Activated naive CD4-positive, alpha-beta T cell treated with anti-CD3 and anti-CD28 coated beads, Interleukin-2, amount 50 U/mL, for 24 hours (primary cell): ENCODE results near the gene PIK3R5.
"Not testable (repeated sequence)": the region's sequence is repeated elsewhere in the genome, so short reads cannot be mapped to it uniquely, and the experiment has no call there.

ENCODE experiments used
- H3K27ac Mint-ChIP-seq: one replicate; pipeline ENCODE4 v1.8.0; 2021; ENCODE audit warnings: mild to moderate bottlenecking, mixed read lengths
- H3K27me3 Mint-ChIP-seq: one replicate; pipeline ENCODE4 v1.8.0; 2021; ENCODE audit warnings: mixed read lengths
- H3K36me3 Mint-ChIP-seq: one replicate; pipeline ENCODE4 v1.8.0; 2021; ENCODE audit warnings: mixed read lengths
- H3K4me1 Mint-ChIP-seq: one replicate; pipeline ENCODE4 v1.8.0; 2021; ENCODE audit warnings: mixed read lengths
- H3K4me3 Mint-ChIP-seq: one replicate; pipeline ENCODE4 v1.8.0; 2021; ENCODE audit warnings: mild to moderate bottlenecking, mixed read lengths
- H3K9me3 Mint-ChIP-seq: one replicate; pipeline ENCODE4 v1.8.0; 2021; ENCODE audit warnings: mixed read lengths

PIK3R5 gene

GRCh38 chr17:8889458-8890210, 75.9 kb downstream of the PIK3R5 start:
- H3K4me1 Mint-ChIP-seq, result peaks cover 13% of the 10 kb centered on the region
- H3K27ac Mint-ChIP-seq, result no peak overlapping the region
- H3K27me3 Mint-ChIP-seq, result no peaks in the 10 kb centered on the region
- H3K9me3 Mint-ChIP-seq, result no peaks in the 10 kb centered on the region
- H3K36me3 Mint-ChIP-seq, result peaks cover 12% of the 10 kb centered on the region
- no peak overlapping the region for H3K4me3 Mint-ChIP-seq

GRCh38 chr17:8888704-8889302, 76.7 kb downstream of the PIK3R5 start:
- Mint-ChIP-seq H3K27ac (no peak overlapping the region), H3K4me3 (no peak overlapping the region), H3K36me3 (peaks cover 16% of the 10 kb centered on the region), H3K4me1 (peaks cover 9% of the 10 kb centered on the region), H3K9me3 (no peaks in the 10 kb centered on the region), H3K27me3 (no peaks in the 10 kb centered on the region)

- no peak overlapping the region for H3K4me3 Mint-ChIP-seq
- no peaks in the 10 kb centered on the region for H3K9me3 Mint-ChIP-seq
- H3K4me1 Mint-ChIP-seq, result peaks cover 9% of the 10 kb centered on the region
- H3K36me3 Mint-ChIP-seq, result peaks cover 22% of the 10 kb centered on the region
- no peaks in the 10 kb centered on the region for H3K27me3 Mint-ChIP-seq
- no peak overlapping the region for H3K27ac Mint-ChIP-seq
These were observed 77.4 kb downstream of the PIK3R5 start for GRCh38 chr17:8887834-8888703.

GRCh38 chr17:8887301-8887700, 78.2 kb downstream of the PIK3R5 start:
- Mint-ChIP-seq H3K27me3 (no peaks in the 10 kb centered on the region), H3K9me3 (no peaks in the 10 kb centered on the region), H3K27ac (no peak overlapping the region), H3K4me1 (peaks cover 5% of the 10 kb centered on the region), H3K4me3 (no peak overlapping the region), H3K36me3 (peaks cover 21% of the 10 kb centered on the region)

GRCh38 chr17:8885967-8886684, 79.4 kb downstream of the PIK3R5 start:
- peak overlapping the region; percentile 85 for H3K27ac Mint-ChIP-seq
- no peak overlapping the region for H3K4me3 Mint-ChIP-seq
- no peaks in the 10 kb centered on the region for H3K4me1 Mint-ChIP-seq
- no peaks in the 10 kb centered on the region for H3K9me3 Mint-ChIP-seq
- H3K27me3 Mint-ChIP-seq, result no peaks in the 10 kb centered on the region
- peaks cover 21% of the 10 kb centered on the region for H3K36me3 Mint-ChIP-seq

GRCh38 chr17:8885163-8885966, 80.1 kb downstream of the PIK3R5 start:
- not testable (repeated sequence) for H3K27ac Mint-ChIP-seq, H3K4me1 Mint-ChIP-seq, H3K9me3 Mint-ChIP-seq, H3K27me3 Mint-ChIP-seq, H3K4me3 Mint-ChIP-seq
- peaks cover 21% of the 10 kb centered on the region for H3K36me3 Mint-ChIP-seq

GRCh38 chr17:8884336-8884990, 81.0 kb downstream of the PIK3R5 start:
- Mint-ChIP-seq H3K4me3 (no peak overlapping the region), H3K9me3 (no peaks in the 10 kb centered on the region), H3K27ac (peak overlapping the region; percentile 38), H3K4me1 (no peaks in the 10 kb centered on the region), H3K27me3 (no peaks in the 10 kb centered on the region), H3K36me3 (peaks cover 21% of the 10 kb centered on the region)

- Mint-ChIP-seq H3K4me1 (no peaks in the 10 kb centered on the region), H3K4me3 (no peak overlapping the region), H3K9me3 (no peaks in the 10 kb centered on the region), H3K27me3 (no peaks in the 10 kb centered on the region), H3K36me3 (peaks cover 23% of the 10 kb centered on the region), H3K27ac (no peak overlapping the region)
These were observed 82.2 kb downstream of the PIK3R5 start for GRCh38 chr17:8883353-8883752.

GRCh38 chr17:8881606-8882005, 83.9 kb downstream of the PIK3R5 start:
- Mint-ChIP-seq H3K27ac (no peak overlapping the region), H3K36me3 (peaks cover 30% of the 10 kb centered on the region), H3K4me3 (no peak overlapping the region), H3K27me3 (no peaks in the 10 kb centered on the region), H3K9me3 (no peaks in the 10 kb centered on the region), H3K4me1 (peaks cover 4% of the 10 kb centered on the region)

- H3K4me3 Mint-ChIP-seq, result no peak overlapping the region
- no peak overlapping the region for H3K27ac Mint-ChIP-seq
- no peaks in the 10 kb centered on the region for H3K27me3 Mint-ChIP-seq
- H3K36me3 Mint-ChIP-seq, result peaks cover 25% of the 10 kb centered on the region
- H3K4me1 Mint-ChIP-seq, result peaks cover 4% of the 10 kb centered on the region
- no peaks in the 10 kb centered on the region for H3K9me3 Mint-ChIP-seq
These were observed 85.0 kb downstream of the PIK3R5 start for GRCh38 chr17:8880466-8880865.

- no peaks in the 10 kb centered on the region for H3K27me3 Mint-ChIP-seq
- no peak overlapping the region for H3K4me3 Mint-ChIP-seq
- no peaks in the 10 kb centered on the region for H3K9me3 Mint-ChIP-seq
- peaks cover 12% of the 10 kb centered on the region for H3K4me1 Mint-ChIP-seq
- H3K36me3 Mint-ChIP-seq, result peaks cover 25% of the 10 kb centered on the region
- H3K27ac Mint-ChIP-seq, result no peak overlapping the region
These were observed 86.1 kb downstream of the PIK3R5 start for GRCh38 chr17:8879410-8879809.

- H3K36me3 Mint-ChIP-seq, result peaks cover 15% of the 10 kb centered on the region
- no peaks in the 10 kb centered on the region for H3K27me3 Mint-ChIP-seq
These were observed 87.5 kb downstream of the PIK3R5 start for GRCh38 chr17:8877984-8878383.

GRCh38 chr17:8875957-8876356, 89.5 kb downstream of the PIK3R5 start:
- Mint-ChIP-seq H3K27ac (no peak overlapping the region), H3K4me1 (peaks cover 19% of the 10 kb centered on the region), H3K27me3 (no peaks in the 10 kb centered on the region), H3K4me3 (no peak overlapping the region), H3K9me3 (no peaks in the 10 kb centered on the region), H3K36me3 (peaks cover 12% of the 10 kb centered on the region)

More at GRCh38 chr17:8877984-8878383, 87.5 kb downstream of the PIK3R5 start:
- H3K4me3 Mint-ChIP-seq, result no peak overlapping the region
- H3K4me1 Mint-ChIP-seq, result peaks cover 19% of the 10 kb centered on the region
- no peaks in the 10 kb centered on the region for H3K9me3 Mint-ChIP-seq
- peak overlapping the region; percentile 78 for H3K27ac Mint-ChIP-seq

- H3K27ac Mint-ChIP-seq, result no peak overlapping the region
- no peaks in the 10 kb centered on the region for H3K27me3 Mint-ChIP-seq
- no peaks in the 10 kb centered on the region for H3K9me3 Mint-ChIP-seq
- peaks cover 19% of the 10 kb centered on the region for H3K4me1 Mint-ChIP-seq
- no peak overlapping the region for H3K4me3 Mint-ChIP-seq
- peaks cover 12% of the 10 kb centered on the region for H3K36me3 Mint-ChIP-seq
These were observed 90.1 kb downstream of the PIK3R5 start for GRCh38 chr17:8875436-8875835.
